HG03442 (cell line): ENCODE data around the gene ACSM6.

Experiments
- ATAC-seq: cut with Tn5 transposase; IDR thresholded peaks from one replicate; pipeline ENCODE4 v1.9.1; 2021; ENCODE audit warnings: mild to moderate bottlenecking, moderate library complexity; ENCODE audit not compliant: unreplicated experiment

ACSM6 gene

DNA sequence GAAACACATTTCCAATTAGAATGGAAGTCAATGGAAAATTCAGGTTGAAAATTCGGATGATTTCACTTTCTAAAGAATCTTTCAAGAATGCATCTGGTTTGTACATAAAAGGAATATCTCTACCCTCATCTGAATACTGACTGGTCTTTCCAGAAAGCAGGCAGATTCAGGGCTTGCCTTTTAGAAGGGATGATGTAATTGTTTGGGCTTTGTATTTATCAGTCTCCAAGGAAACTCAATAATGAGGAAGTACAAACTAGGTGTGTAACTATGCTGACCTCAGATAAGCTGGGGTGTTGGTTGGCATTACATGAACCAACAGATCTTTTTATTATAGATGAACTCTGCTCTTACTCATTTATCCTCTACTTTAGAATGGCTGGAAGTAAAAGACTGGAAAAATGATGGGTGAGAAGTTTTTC, 72.6 kb downstream of the ACSM6 start:
- peak; percentile 96 for ATAC-seq

DNA sequence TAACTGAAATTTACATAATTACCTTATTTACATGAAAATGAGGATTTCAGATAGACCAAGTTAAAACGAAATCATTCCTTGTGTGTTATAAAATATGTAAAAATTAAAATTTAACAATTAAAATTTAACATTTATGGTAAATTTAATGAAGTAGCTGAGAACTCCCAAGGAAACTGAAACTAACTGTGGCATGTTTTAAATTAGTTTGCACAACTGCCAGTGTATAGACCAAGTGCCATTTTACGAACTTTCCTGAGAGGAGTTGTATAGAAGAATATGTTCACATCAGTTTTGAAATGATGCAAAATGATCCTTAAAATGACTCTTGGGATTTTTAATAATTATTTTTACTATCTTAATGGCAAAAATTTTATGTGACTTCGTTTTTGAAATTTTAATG, 73.2 kb downstream of the ACSM6 start:
- no peak for ATAC-seq

DNA sequence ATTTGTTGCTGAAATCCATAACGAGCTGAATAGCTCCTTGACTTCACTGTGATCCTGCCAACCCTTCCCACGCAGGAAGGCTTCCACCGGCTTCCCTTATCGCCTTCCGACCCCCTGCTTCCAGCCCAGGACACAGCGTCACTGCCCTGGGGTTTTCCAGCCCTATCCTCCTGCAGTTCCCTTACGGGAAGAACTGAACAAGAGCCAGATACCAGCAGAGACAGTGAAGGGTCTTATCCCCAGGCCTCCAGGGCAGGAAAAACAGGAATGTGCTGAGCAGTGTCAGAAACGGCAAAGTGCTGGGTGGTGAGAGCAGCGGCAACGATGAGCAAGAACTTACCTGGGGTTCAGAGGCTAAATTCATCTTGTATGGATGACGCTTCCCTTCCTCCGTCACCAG, 74.4 kb downstream of the ACSM6 start:
- no peak for ATAC-seq

DNA sequence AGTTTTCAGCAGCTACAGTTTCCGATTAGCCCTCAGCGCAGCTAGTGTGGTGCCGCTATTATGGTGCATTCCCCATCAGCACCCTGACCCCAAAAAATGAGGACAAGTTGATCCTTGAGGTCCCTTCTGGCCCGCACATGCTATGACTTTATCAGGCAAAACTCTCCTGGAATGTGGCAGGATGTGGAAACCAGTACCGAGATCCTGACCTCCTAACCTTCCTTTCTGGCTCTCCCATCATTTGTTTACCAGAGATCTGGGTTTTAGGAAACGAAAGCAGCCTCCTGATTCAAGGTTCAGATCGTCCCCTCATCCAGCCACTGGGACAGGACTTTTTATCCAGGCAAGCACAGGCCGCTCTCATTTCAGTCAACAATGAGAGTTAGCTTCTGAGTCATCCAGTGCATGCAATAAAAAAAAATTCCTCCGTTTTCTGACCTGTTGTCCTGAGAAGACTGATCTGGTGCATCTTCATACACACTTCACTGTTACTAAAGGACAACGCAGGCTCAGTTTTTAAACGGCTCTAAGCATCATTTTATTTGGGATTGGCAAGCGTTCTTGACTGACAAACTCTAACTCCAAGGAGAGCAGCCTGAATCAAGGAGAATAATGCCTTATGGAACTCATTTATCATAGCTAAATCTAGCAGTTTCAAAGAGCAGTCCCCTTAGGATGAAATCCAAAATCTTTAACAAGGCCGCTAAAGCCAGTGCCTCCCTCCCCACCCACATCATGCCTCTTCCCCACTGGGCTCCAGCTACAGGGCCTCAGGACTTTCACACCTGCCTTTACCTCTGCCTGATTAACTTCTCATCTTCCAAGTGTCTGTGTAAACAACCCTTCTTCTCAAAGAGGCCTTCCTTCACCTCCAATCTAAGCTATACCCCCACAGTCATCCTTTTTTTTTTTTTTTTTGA, 79.6 kb downstream of the ACSM6 start:
- ATAC-seq, result no peak

DNA sequence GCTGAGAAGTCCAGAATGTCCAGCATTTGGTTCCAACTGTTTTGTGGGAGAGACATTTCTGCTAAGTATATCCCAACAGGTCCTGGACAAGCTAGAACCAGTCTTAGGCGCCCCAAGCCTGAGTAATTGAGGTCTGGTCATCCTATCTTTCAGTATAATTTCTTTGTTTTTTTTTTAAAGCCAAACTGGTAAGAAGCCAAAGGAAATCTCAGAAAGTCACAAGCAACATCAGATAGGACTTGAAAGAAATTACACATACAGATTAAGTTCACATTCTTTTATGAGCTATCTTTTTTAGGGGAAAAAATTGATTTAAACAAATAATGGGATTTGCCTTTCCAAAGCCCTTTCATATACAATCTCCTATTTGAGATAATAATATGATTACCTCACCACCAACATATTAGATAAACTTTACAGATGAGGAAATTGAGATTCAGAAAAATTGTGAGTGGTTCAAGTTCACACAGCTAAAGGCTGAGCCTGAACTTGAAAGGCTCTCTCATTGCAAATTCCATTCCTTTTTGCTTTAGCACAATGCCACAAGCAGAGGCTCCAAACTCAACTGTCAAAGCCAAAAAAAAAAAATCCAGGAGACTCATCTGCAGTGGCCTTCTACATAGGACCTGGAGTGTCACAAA, 81.8 kb downstream of the ACSM6 start:
- ATAC-seq, result no peak

DNA sequence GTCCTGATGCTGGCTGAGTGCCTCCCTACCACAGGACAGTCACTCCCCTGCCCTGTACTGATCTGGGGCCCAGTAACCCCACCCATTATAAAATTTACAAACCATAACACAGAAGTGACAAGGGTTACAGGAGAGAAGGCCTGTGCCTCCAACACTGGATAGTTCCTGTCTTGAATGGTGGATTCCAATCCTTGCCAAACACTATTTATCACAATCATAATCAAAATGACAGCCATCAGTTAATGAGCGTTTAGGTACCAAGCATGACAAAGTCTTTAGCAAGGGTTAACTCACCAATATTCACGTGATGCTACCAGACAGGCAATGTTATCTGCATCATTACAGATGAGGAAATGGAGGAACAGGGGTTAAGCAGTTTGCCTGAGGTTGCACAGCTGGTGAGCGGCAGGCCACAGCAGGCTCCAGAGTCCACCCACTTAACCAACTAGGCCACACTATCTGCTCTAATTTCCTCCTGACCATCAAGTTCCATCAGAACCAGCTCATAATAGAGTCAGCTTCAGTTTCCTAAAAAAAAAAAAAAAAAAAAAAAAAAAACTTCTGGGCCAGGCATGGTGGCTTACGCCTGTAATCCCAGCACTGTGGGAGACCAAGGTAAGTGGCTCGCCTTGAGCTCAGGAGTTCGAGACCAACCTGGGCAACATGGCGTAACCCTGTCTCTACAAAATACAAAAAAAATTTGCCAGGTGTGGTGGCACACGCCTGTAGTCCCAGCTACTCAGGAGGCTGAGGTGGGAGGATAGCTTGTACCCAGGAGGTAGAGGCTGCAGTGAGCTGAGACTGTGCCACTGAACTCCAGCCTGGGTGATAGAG, 82.5 kb downstream of the ACSM6 start:
- ATAC-seq, result no peak

DNA sequence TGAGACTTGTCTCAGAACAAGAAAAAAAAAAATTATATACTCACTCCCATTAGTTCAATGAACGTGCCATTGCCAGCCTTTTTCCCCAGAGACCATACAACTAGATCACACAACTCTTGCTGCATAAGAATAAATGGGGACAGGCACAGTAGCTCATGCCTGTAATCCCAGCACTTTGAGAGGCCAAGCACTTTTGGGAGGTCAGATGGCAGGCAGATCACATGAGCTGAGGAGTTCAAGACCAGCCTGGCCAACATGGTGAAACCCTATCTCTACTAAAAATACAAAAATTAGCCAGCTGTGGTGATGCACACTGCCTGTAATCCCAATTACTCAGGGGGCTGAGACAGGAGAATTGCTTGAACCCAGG, 83.1 kb downstream of the ACSM6 start:
- no peak for ATAC-seq

DNA sequence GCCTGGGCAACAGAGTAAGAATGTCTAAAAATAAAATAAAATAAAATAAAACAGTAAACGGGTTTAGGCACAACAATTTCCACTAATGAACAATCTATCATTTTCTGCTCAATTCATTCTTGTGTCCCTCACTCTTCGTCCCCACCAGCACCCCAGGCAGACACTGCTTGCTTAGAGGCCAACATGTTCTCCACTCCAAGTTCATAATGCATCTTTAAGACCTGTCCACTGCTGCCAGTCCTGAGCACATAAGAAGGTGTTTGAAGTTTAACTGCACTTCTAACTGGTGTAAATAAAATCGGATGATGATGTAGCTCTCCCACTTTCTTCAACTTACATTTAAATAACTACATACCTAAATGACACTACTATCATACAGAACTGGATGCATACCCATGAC, 83.6 kb downstream of the ACSM6 start:
- ATAC-seq, result no peak
